KG1 (cell line): ENCODE data around the gene FAM53B.

ENCODE experiments used
- DNase-seq: peaks from one replicate; lab custom pipeline; 2025; lab: John Stamatoyannopoulos, UW

The FAM53B gene

GRCh38 chr10:124742413-124743190 is 1.6 kb downstream of the FAM53B start:
- DNase-seq = peak; percentile 15

- no peak for DNase-seq
These were observed 2.2 kb downstream of the FAM53B start for GRCh38 chr10:124741922-124742412.

GRCh38 chr10:124741281-124741921 is 2.8 kb downstream of the FAM53B start:
- DNase-seq = peak; percentile 73

- DNase-seq = peak; percentile 37
These were observed 3.6 kb downstream of the FAM53B start for GRCh38 chr10:124740369-124741280.

- no peak for DNase-seq
These were observed 4.2 kb downstream of the FAM53B start for GRCh38 chr10:124739986-124740368.

- DNase-seq = no peak
These were observed 4.9 kb downstream of the FAM53B start for GRCh38 chr10:124739119-124739921.

GRCh38 chr10:124738441-124738840 is 5.7 kb downstream of the FAM53B start:
- DNase-seq = no peak

- no peak for DNase-seq
These were observed 6.5 kb downstream of the FAM53B start for GRCh38 chr10:124737708-124738107.

GRCh38 chr10:124737221-124737620 is 7.0 kb downstream of the FAM53B start:
- no peak for DNase-seq

- no peak for DNase-seq
These were observed 7.6 kb downstream of the FAM53B start for GRCh38 chr10:124736491-124737136.

GRCh38 chr10:124735491-124736286 is 8.5 kb downstream of the FAM53B start:
- DNase-seq = no peak

GRCh38 chr10:124734311-124735166 is 9.6 kb downstream of the FAM53B start:
- no peak for DNase-seq

- DNase-seq = no peak
These were observed 10.5 kb downstream of the FAM53B start for GRCh38 chr10:124733571-124734245.

- no peak for DNase-seq
These were observed 11.1 kb downstream of the FAM53B start for GRCh38 chr10:124732931-124733570.

GRCh38 chr10:124731551-124731950 is 12.6 kb downstream of the FAM53B start:
- no peak for DNase-seq

- DNase-seq = no peak
These were observed 13.4 kb downstream of the FAM53B start for GRCh38 chr10:124730790-124731189.

GRCh38 chr10:124728830-124729661 is 15.1 kb downstream of the FAM53B start:
- DNase-seq = no peak
